HL-60 (cell line): ENCODE measurements around the gene KLHDC4.

ENCODE experiments used
- DNase-seq, 2 experiments: peaks; one replicate each; pipeline ENCODE4 v3.0.0-alpha.2; 2010 to 2020; ENCODE audit warnings: low read depth in 1 of 2, low spot score in 1 of 2
- H3K27ac ChIP-seq: fragments of 250-450 bp; sonication (Bioruptor Pico); replicated peaks from 2 replicates; pipeline ENCODE4 v1.5.1; 2020; ENCODE audit warnings: mild to moderate bottlenecking, moderate library complexity
- H3K27me3 ChIP-seq: fragments of 250-450 bp; sonication (Bioruptor Pico); 2 replicates; pipeline ENCODE4 v1.5.1; 2021; ENCODE audit warnings: mild to moderate bottlenecking, moderate library complexity; ENCODE audit not compliant: insufficient read depth, poor library complexity, severe bottlenecking
- H3K4me3 ChIP-seq: replicated peaks from 2 replicates; pipeline ENCODE4 v1.5.1; 2011; ENCODE audit warnings: mild to moderate bottlenecking, control low read depth, low read length; ENCODE audit not compliant: insufficient read depth
- CTCF ChIP-seq: IDR thresholded peaks from one replicate; pipeline ENCODE4 v1.5.1; 2011; ENCODE audit warnings: low read length, control low read depth, inconsistent platforms; ENCODE audit not compliant: insufficient read depth
- GABPA ChIP-seq: IDR thresholded peaks from 2 replicates; pipeline ENCODE4 v1.6.1; 2012; ENCODE audit warnings: low read depth
- POLR2AphosphoS5 ChIP-seq: IDR thresholded peaks from 2 replicates; pipeline ENCODE4 v1.6.1; 2012; ENCODE audit warnings: low read depth
- REST ChIP-seq: IDR thresholded peaks from 2 replicates; pipeline ENCODE4 v1.6.1; 2012; ENCODE audit warnings: low read depth; ENCODE audit not compliant: insufficient replicate concordance
- SPI1 ChIP-seq: IDR thresholded peaks from 2 replicates; pipeline ENCODE4 v1.6.1; 2012; ENCODE audit warnings: low read depth, mild to moderate bottlenecking, borderline replicate concordance

Gene KLHDC4

GRCh38 chr16:87706278-87707000, 59.3 kb downstream of the KLHDC4 start:
- Histone ChIP-seq H3K4me3 (no peak overlapping the region), H3K27me3 (no peaks in the 10 kb centered on the region), H3K27ac (no peak overlapping the region)
- no peak for DNase-seq
- TF ChIP-seq GABPA (no peak), CTCF (no peak), SPI1 (no peak), REST (no peak), POLR2AphosphoS5 (no peak)

GRCh38 chr16:87705771-87706277, 60.0 kb downstream of the KLHDC4 start:
- Histone ChIP-seq H3K27ac (no peak overlapping the region), H3K27me3 (no peaks in the 10 kb centered on the region), H3K4me3 (no peak overlapping the region)
- no peak for TF ChIP-seq GABPA
- TF ChIP-seq CTCF, result no peak
- TF ChIP-seq POLR2AphosphoS5, result no peak
- no peak for TF ChIP-seq SPI1
- TF ChIP-seq REST, result no peak
- no peak for DNase-seq

DNA sequence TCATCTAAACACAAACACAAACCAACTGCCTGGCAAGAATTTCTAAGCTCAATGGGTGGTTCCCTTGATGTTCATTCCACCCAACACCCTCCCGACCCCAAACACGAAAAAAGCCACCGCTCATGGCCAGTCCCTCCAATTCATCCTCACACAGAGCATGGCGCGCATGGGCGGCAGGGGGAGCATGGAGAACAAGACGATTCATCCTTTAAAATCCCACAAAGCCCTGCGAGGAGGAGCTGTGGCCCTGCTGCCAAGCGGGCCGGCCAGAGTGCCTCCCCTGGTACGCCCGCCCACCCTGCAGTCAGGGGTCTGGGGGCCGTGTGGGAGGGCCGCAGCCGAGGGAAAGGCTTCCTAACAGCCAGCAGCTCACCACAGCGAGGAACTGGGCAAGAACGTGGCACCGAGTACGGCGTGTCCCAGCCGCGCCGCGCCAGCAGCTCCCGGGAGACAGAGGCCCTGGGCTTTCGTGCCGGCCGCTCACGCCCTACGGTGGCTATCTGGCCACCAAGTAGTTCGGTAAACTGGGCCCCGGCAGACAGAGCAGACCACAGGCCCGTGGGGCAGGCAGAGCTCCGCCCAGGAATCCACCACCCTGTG, 60.9 kb downstream of the KLHDC4 start:
- no peak for DNase-seq
- no peak overlapping the region for H3K4me3 ChIP-seq

More for the DNA sequence above, 60.9 kb downstream of the KLHDC4 start:
- TF ChIP-seq REST (no peak), SPI1 (no peak), GABPA (no peak), CTCF (no peak), POLR2AphosphoS5 (no peak)
- no peak overlapping the region for H3K27ac ChIP-seq
- H3K27me3 ChIP-seq, result no peaks in the 10 kb centered on the region
